HEK293 (cell line): ENCODE measurements around the gene MBTD1.
A peak's percentile ranks its signal among the peaks of the same experiment; 100 is the strongest.

ENCODE experiments used
- BCL11A ChIP-seq: fragments of 450-650 bp; formaldehyde crosslinking; IDR thresholded peaks from 2 replicates; pipeline ENCODE4 v1.5.1; 2016; ENCODE audit warnings: low read depth, missing biosample characterization, missing genetic modification characterization
- GLIS1 ChIP-seq: fragments of 450-650 bp; formaldehyde crosslinking; IDR thresholded peaks from 2 replicates; pipeline ENCODE4 v1.5.1; 2016; ENCODE audit warnings: missing biosample characterization, missing genetic modification characterization
- KLF7 ChIP-seq: fragments of 450-650 bp; formaldehyde crosslinking; IDR thresholded peaks from 2 replicates; pipeline ENCODE4 v1.5.1; 2016; ENCODE audit warnings: missing biosample characterization, missing genetic modification characterization, borderline replicate concordance
- PRDM1 ChIP-seq: fragments of 450-650 bp; formaldehyde crosslinking; IDR thresholded peaks from 2 replicates; pipeline ENCODE4; 2016; ENCODE audit warnings: missing biosample characterization, missing genetic modification characterization
- TRIM28 ChIP-seq: IDR thresholded peaks from 2 replicates; pipeline ENCODE4 v1.6.1; 2011; ENCODE audit warnings: low read length, control low read depth, borderline replicate concordance
- YY1 ChIP-seq: fragments of 450-650 bp; formaldehyde crosslinking; IDR thresholded peaks from 2 replicates; pipeline ENCODE4 v1.5.1; 2018; ENCODE audit warnings: missing biosample characterization, missing genetic modification characterization
- YY2 ChIP-seq: fragments of 450-650 bp; formaldehyde crosslinking; IDR thresholded peaks from 2 replicates; pipeline ENCODE4 v1.5.1; 2016; ENCODE audit warnings: missing biosample characterization, missing genetic modification characterization
- ZNF133 ChIP-seq: fragments of 450-650 bp; formaldehyde crosslinking; IDR thresholded peaks from 2 replicates; pipeline ENCODE4 v1.5.1; 2016; ENCODE audit warnings: missing biosample characterization, missing genetic modification characterization
- ZNF223 ChIP-seq: fragments of 450-650 bp; formaldehyde crosslinking; IDR thresholded peaks from 2 replicates; pipeline ENCODE4 v1.5.1; 2016; ENCODE audit warnings: missing biosample characterization, missing genetic modification characterization
- ZNF248 ChIP-seq: fragments of 450-650 bp; formaldehyde crosslinking; IDR thresholded peaks from 2 replicates; pipeline ENCODE4 v1.5.1; 2017; ENCODE audit warnings: missing biosample characterization, missing genetic modification characterization
- ZNF266 ChIP-seq: fragments of 450-650 bp; formaldehyde crosslinking; IDR thresholded peaks from 2 replicates; pipeline ENCODE4 v1.5.1; 2016; ENCODE audit warnings: missing biosample characterization, missing genetic modification characterization, low read depth
- ZNF324 ChIP-seq: fragments of 450-650 bp; formaldehyde crosslinking; IDR thresholded peaks from 2 replicates; pipeline ENCODE4 v1.5.1; 2016; ENCODE audit warnings: missing biosample characterization, missing genetic modification characterization
- ZNF335 ChIP-seq: fragments of 450-650 bp; formaldehyde crosslinking; conservative IDR thresholded peaks from 2 replicates; pipeline ENCODE4 v1.5.1; 2016; ENCODE audit warnings: missing biosample characterization, missing genetic modification characterization
- ZNF473 ChIP-seq: fragments of 450-650 bp; formaldehyde crosslinking; IDR thresholded peaks from 2 replicates; pipeline ENCODE4 v1.5.1; 2017; ENCODE audit warnings: missing biosample characterization, missing genetic modification characterization
- ZNF521 ChIP-seq: fragments of 450-650 bp; formaldehyde crosslinking; IDR thresholded peaks from 2 replicates; pipeline ENCODE4 v1.5.1; 2017; ENCODE audit warnings: missing biosample characterization, mild to moderate bottlenecking, missing genetic modification characterization
- ZNF530 ChIP-seq: fragments of 450-650 bp; formaldehyde crosslinking; IDR thresholded peaks from 2 replicates; pipeline ENCODE4 v1.5.1; 2016; ENCODE audit warnings: low read depth, missing biosample characterization, missing genetic modification characterization
- ZNF544 ChIP-seq: fragments of 450-650 bp; formaldehyde crosslinking; IDR thresholded peaks from 2 replicates; pipeline ENCODE4 v1.5.0; 2017; ENCODE audit warnings: missing biosample characterization, missing genetic modification characterization
- ZNF558 ChIP-seq: fragments of 450-650 bp; formaldehyde crosslinking; IDR thresholded peaks from 2 replicates; pipeline ENCODE4 v1.5.1; 2016; ENCODE audit warnings: missing biosample characterization, missing genetic modification characterization
- ZNF610 ChIP-seq: fragments of 450-650 bp; formaldehyde crosslinking; IDR thresholded peaks from 2 replicates; pipeline ENCODE4 v1.5.1; 2016; ENCODE audit warnings: missing biosample characterization, missing genetic modification characterization, borderline replicate concordance
- ZNF623 ChIP-seq: fragments of 450-650 bp; formaldehyde crosslinking; IDR thresholded peaks from 2 replicates; pipeline ENCODE4 v1.5.1; 2016; ENCODE audit warnings: missing biosample characterization, missing genetic modification characterization
- ZNF626 ChIP-seq: fragments of 450-650 bp; sonication (Bioruptor Pico); formaldehyde crosslinking; IDR thresholded peaks from 2 replicates; pipeline ENCODE4 v1.5.1; 2018; ENCODE audit warnings: missing biosample characterization, missing genetic modification characterization, inconsistent platforms
- TF ChIP-seq, protein P1 (sequence below): fragments of 450-650 bp; formaldehyde crosslinking; IDR thresholded peaks from 2 replicates; pipeline ENCODE4 v1.5.1; 2016; ENCODE audit warnings: missing biosample characterization, missing genetic modification characterization
- TF ChIP-seq, protein P2 (sequence below): fragments of 450-650 bp; formaldehyde crosslinking; IDR thresholded peaks from 2 replicates; pipeline ENCODE4 v1.5.1; 2016; ENCODE audit warnings: missing biosample characterization, missing genetic modification characterization
- TF ChIP-seq, protein P3 (sequence below): fragments of 450-650 bp; formaldehyde crosslinking; IDR thresholded peaks from 2 replicates; pipeline ENCODE4 v1.5.1; 2016; ENCODE audit warnings: missing biosample characterization, missing genetic modification characterization, borderline replicate concordance
- TF ChIP-seq, protein P4 (sequence below): fragments of 450-650 bp; formaldehyde crosslinking; IDR thresholded peaks from 2 replicates; pipeline ENCODE4 v1.5.1; 2016; ENCODE audit warnings: missing biosample characterization, missing genetic modification characterization
- TF ChIP-seq, protein P5 (sequence below): fragments of 450-650 bp; formaldehyde crosslinking; IDR thresholded peaks from 2 replicates; pipeline ENCODE4; 2016; ENCODE audit warnings: missing biosample characterization, missing genetic modification characterization
- TF ChIP-seq, protein P6 (sequence below): fragments of 450-650 bp; formaldehyde crosslinking; IDR thresholded peaks from 2 replicates; pipeline ENCODE4 v1.5.1; 2016; ENCODE audit warnings: missing biosample characterization, missing genetic modification characterization
- TF ChIP-seq, protein P7 (sequence below): fragments of 450-650 bp; formaldehyde crosslinking; IDR thresholded peaks from 2 replicates; pipeline ENCODE4 v1.5.1; 2016; ENCODE audit warnings: missing biosample characterization, missing genetic modification characterization, low read depth

MBTD1 gene

DNA sequence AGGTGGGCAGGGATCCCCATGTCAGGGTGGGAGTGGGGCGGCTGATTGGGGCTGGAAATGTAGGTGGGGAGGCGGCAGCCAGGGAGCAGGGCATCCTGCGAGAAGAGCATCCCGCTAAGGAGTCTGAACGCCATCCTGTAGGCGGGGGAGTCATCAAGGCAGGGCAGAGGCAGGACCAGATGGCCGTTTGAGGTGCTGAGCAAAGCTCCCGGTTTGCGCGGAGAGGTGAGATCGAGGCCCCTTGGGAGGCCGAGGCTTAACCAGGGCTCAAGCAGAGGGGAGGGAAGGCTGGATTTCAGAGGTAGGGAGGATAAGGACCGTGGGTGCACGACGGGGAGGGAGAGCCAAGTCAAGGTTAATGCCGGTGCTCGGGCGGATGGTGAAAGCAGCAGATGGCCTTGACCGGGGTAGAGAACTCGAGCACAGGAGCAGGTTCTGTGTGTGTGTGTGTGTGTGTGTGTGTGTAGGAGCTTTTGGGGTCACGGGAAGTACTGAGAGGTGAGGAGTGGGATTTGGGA is 94.1 kb downstream of the MBTD1 start (continued):
- TF ChIP-seq, protein P1, sequence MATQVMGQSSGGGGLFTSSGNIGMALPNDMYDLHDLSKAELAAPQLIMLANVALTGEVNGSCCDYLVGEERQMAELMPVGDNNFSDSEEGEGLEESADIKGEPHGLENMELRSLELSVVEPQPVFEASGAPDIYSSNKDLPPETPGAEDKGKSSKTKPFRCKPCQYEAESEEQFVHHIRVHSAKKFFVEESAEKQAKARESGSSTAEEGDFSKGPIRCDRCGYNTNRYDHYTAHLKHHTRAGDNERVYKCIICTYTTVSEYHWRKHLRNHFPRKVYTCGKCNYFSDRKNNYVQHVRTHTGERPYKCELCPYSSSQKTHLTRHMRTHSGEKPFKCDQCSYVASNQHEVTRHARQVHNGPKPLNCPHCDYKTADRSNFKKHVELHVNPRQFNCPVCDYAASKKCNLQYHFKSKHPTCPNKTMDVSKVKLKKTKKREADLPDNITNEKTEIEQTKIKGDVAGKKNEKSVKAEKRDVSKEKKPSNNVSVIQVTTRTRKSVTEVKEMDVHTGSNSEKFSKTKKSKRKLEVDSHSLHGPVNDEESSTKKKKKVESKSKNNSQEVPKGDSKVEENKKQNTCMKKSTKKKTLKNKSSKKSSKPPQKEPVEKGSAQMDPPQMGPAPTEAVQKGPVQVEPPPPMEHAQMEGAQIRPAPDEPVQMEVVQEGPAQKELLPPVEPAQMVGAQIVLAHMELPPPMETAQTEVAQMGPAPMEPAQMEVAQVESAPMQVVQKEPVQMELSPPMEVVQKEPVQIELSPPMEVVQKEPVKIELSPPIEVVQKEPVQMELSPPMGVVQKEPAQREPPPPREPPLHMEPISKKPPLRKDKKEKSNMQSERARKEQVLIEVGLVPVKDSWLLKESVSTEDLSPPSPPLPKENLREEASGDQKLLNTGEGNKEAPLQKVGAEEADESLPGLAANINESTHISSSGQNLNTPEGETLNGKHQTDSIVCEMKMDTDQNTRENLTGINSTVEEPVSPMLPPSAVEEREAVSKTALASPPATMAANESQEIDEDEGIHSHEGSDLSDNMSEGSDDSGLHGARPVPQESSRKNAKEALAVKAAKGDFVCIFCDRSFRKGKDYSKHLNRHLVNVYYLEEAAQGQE (tag by site-specific recombination), result 0 out of 2 replicates have a peak, but pooled peaks have one; percentile 50
- TF ChIP-seq ZNF544 (tag by site-specific recombination), result no peak
- TF ChIP-seq BCL11A (tag by site-specific recombination), result peak; percentile 99
- no peak for TF ChIP-seq ZNF521
- TF ChIP-seq ZNF335, result peak; percentile 96
- TF ChIP-seq, protein P2, sequence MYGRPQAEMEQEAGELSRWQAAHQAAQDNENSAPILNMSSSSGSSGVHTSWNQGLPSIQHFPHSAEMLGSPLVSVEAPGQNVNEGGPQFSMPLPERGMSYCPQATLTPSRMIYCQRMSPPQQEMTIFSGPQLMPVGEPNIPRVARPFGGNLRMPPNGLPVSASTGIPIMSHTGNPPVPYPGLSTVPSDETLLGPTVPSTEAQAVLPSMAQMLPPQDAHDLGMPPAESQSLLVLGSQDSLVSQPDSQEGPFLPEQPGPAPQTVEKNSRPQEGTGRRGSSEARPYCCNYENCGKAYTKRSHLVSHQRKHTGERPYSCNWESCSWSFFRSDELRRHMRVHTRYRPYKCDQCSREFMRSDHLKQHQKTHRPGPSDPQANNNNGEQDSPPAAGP (tag by site-specific recombination), result peak; percentile 89
- TF ChIP-seq KLF7, result peak; percentile 63
- TF ChIP-seq TRIM28, result 0 out of 2 replicates have a peak, but pooled peaks have one; percentile 40
- TF ChIP-seq ZNF324 (tag by site-specific recombination), result 0 out of 2 replicates have a peak, but pooled peaks have one; percentile 39
- no peak for TF ChIP-seq ZNF530 (tag by site-specific recombination)
- TF ChIP-seq ZNF610 (tag by site-specific recombination), result no peak; the same call in 1 of the 2 replicates
- peak; percentile 46; the same call in 1 of the 2 replicates for TF ChIP-seq PRDM1 (tag by site-specific recombination)
- TF ChIP-seq ZNF133, result no peak
- no peak for TF ChIP-seq YY1 (tag by site-specific recombination)
- TF ChIP-seq, protein P3, sequence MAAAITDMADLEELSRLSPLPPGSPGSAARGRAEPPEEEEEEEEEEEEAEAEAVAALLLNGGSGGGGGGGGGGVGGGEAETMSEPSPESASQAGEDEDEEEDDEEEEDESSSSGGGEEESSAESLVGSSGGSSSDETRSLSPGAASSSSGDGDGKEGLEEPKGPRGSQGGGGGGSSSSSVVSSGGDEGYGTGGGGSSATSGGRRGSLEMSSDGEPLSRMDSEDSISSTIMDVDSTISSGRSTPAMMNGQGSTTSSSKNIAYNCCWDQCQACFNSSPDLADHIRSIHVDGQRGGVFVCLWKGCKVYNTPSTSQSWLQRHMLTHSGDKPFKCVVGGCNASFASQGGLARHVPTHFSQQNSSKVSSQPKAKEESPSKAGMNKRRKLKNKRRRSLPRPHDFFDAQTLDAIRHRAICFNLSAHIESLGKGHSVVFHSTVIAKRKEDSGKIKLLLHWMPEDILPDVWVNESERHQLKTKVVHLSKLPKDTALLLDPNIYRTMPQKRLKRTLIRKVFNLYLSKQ, result no peak
- TF ChIP-seq, protein P4, sequence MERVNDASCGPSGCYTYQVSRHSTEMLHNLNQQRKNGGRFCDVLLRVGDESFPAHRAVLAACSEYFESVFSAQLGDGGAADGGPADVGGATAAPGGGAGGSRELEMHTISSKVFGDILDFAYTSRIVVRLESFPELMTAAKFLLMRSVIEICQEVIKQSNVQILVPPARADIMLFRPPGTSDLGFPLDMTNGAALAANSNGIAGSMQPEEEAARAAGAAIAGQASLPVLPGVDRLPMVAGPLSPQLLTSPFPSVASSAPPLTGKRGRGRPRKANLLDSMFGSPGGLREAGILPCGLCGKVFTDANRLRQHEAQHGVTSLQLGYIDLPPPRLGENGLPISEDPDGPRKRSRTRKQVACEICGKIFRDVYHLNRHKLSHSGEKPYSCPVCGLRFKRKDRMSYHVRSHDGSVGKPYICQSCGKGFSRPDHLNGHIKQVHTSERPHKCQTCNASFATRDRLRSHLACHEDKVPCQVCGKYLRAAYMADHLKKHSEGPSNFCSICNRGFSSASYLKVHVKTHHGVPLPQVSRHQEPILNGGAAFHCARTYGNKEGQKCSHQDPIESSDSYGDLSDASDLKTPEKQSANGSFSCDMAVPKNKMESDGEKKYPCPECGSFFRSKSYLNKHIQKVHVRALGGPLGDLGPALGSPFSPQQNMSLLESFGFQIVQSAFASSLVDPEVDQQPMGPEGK (tag by site-specific recombination), result peak; percentile 63; the same call in 1 of the 2 replicates
- TF ChIP-seq ZNF558 (tag by site-specific recombination), result no peak
- TF ChIP-seq ZNF223 (tag by site-specific recombination), result no peak
- no peak for TF ChIP-seq ZNF626 (tag by site-specific recombination)
- TF ChIP-seq, protein P5, sequence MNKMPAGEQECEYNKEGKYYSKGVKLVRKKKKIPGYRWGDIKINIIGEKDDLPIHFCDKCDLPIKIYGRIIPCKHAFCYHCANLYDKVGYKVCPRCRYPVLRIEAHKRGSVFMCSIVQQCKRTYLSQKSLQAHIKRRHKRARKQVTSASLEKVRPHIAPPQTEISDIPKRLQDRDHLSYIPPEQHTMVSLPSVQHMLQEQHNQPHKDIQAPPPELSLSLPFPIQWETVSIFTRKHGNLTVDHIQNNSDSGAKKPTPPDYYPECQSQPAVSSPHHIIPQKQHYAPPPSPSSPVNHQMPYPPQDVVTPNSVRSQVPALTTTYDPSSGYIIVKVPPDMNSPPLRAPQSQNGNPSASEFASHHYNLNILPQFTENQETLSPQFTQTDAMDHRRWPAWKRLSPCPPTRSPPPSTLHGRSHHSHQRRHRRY (tag by site-specific recombination), result 0 out of 2 replicates have a peak, but pooled peaks have one; percentile 48
- no peak for TF ChIP-seq ZNF248 (tag by site-specific recombination)
- TF ChIP-seq, protein P6, sequence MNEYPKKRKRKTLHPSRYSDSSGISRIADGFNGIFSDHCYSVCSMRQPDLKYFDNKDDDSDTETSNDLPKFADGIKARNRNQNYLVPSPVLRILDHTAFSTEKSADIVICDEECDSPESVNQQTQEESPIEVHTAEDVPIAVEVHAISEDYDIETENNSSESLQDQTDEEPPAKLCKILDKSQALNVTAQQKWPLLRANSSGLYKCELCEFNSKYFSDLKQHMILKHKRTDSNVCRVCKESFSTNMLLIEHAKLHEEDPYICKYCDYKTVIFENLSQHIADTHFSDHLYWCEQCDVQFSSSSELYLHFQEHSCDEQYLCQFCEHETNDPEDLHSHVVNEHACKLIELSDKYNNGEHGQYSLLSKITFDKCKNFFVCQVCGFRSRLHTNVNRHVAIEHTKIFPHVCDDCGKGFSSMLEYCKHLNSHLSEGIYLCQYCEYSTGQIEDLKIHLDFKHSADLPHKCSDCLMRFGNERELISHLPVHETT (tag by site-specific recombination), result peak; percentile 80; the same call in 1 of the 2 replicates
- TF ChIP-seq YY2 (tag by site-specific recombination), result peak; percentile 55; the same call in 1 of the 2 replicates
- TF ChIP-seq, protein P7, sequence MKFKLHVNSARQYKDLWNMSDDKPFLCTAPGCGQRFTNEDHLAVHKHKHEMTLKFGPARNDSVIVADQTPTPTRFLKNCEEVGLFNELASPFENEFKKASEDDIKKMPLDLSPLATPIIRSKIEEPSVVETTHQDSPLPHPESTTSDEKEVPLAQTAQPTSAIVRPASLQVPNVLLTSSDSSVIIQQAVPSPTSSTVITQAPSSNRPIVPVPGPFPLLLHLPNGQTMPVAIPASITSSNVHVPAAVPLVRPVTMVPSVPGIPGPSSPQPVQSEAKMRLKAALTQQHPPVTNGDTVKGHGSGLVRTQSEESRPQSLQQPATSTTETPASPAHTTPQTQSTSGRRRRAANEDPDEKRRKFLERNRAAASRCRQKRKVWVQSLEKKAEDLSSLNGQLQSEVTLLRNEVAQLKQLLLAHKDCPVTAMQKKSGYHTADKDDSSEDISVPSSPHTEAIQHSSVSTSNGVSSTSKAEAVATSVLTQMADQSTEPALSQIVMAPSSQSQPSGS (tag by site-specific recombination), result no peak
- peak; percentile 21; the same call in 1 of the 2 replicates for TF ChIP-seq ZNF623 (tag by site-specific recombination)
- TF ChIP-seq GLIS1 (tag by site-specific recombination), result no peak
- no peak for TF ChIP-seq ZNF473
- peak; percentile 63; the same call in 1 of the 2 replicates for TF ChIP-seq ZNF266 (tag by site-specific recombination)
